GM19193 (cell line): ENCODE results near the gene PLCG1.

Experiments used
- POLR2A ChIP-seq: IDR thresholded peaks from 4 replicates; pipeline ENCODE4 v1.6.1; 2011; ENCODE audit not compliant: insufficient read depth, insufficient read length; ENCODE audit errors: extremely low read depth

Gene PLCG1

GRCh38 chr20:41135888-41136679 lies 1.3 kb upstream of the PLCG1 start:
- TF ChIP-seq POLR2A: no peak

- TF ChIP-seq POLR2A: peak; percentile 32
These were observed 501 bp downstream of the PLCG1 start for GRCh38 chr20:41137614-41138474.

GRCh38 chr20:41138475-41139226 lies 1.3 kb downstream of the PLCG1 start:
- TF ChIP-seq POLR2A: no peak

GRCh38 chr20:41139227-41140093 lies 2.1 kb downstream of the PLCG1 start:
- no peak for TF ChIP-seq POLR2A

DNA sequence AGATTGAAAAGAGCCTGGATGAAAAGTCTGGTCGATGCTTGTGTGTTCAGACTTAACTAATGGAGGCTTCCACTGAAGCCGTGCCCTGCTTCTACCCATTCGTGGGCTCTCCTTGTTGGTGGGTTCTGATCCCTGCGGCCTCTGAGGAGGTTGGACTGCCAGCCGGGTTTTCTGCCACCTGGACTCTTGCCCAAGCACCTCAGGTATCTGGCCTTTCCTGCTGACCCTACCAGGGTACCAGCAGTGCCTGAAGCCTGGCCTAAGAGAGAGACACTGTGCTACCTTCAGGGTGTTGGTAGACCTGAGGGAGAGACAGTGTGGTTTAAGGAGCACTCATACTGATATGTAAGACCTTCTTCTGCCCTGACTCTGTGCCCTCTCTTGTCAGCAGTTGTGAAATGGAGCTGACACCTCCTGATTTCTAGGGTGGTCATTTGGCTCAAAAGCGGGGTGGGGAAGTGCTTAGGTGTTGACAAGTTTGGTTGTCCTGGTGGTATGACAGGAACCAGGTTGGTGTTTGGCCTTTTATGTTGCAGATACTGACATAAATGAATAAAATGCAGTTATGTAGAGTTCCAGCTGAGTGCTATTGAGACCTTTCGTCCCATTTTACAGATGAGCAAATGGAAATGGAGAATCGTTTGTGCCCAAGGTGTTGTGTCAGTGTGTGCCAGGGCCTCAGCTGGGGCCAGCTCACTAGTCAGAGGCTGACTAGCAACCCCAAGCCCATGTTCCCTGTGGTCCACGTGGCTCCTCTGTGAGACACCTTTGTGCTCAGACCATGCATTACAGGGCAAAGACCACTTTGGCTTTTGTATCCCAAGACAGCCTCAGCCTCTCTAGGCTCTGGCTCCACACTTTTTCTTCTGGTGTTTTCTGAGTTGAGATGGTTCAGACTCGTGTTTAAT lies 3.1 kb downstream of the PLCG1 start:
- no peak for TF ChIP-seq POLR2A

DNA sequence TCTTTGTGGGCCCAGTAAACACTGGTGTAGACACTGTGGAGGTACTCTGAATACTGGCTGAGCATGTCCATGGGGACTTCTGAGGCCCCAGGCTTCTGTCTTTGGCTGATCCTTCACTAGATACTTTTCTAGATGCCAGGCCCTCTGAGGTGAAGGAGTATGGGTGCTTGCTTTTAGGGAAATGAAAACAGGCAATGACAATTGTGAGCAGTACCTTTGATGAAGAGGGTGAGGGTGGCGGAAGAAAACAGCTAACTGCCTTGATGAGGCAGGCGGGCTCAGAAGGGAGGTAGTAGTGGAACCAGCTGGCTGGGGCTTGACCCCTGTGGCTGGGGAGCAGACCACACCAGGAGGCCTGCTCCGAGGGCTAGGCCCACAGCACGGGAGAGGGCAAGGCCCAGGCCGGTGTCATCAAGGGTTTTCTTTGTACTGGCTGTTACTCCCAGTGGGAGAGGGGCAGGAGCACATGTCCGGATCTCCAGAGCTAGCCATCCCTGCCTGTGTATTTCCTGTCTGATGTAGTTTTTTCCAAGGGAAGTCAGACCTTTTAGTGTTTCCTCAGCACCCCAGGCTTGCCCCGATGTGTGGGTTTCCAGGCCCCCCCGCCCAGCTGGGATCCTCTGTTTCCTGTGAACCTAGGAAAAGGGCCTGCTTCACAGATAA lies 3.9 kb downstream of the PLCG1 start:
- TF ChIP-seq POLR2A: no peak

- TF ChIP-seq POLR2A: no peak
These were observed 4.9 kb downstream of the PLCG1 start for GRCh38 chr20:41142245-41142644.

DNA sequence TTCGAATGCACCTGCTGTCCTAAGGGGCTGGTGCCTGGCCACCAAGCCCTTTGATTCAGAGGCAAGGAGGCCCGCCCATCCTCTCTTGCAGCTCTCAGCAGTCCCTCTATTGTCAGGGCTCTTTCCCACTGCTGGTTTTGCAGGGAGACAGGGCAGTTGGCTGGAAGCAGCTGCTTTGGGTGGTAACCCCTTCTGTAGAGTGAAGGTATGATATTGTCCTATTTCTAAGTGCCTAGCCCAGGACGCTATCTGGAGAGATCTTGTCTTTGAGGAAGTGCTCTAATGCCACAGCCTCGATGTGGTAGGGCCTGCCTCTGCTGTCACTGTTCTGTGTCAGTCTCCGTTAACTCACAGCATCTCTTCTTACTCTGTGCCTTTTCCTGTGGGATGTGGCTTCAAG lies 5.6 kb downstream of the PLCG1 start:
- TF ChIP-seq POLR2A: no peak

- TF ChIP-seq POLR2A: no peak
These were observed 6.0 kb downstream of the PLCG1 start for GRCh38 chr20:41143354-41143753.

DNA sequence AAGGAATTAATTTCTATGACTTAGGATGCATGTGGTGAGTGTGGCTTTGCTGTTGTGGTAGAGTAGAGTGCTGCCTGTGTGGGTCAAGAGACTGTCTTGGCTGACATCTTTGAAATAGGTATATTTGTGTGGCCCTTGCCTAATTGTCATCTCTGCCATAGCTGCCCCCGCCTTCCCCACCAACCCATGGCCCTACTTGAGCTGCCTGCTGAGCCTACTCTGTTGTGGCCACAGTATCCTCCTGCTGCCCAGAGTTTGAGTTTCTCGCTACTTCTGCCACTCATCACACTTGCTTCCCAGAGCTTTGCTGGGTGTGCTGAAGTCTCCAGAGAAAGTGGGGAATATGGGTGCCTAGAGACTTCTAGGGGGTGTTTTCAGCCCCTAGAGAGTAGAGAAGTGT lies 8.0 kb downstream of the PLCG1 start:
- no peak for TF ChIP-seq POLR2A

- no peak for TF ChIP-seq POLR2A
These were observed 8.7 kb downstream of the PLCG1 start for GRCh38 chr20:41145821-41146620.

- TF ChIP-seq POLR2A: no peak
These were observed 10.4 kb downstream of the PLCG1 start for GRCh38 chr20:41147767-41148191.
